H9 (cell line): Measurements from ENCODE around the gene PRMT5. TPM values are rescaled to one million over a fixed set of nuclear protein-coding genes. Genes with fewer than 3 reads are reported as not detected.

Source experiments
- DNase-seq: peaks from one replicate; pipeline ENCODE4 v3.0.0-alpha.2; 2017
- H2AFZ ChIP-seq: one replicate; pipeline ENCODE4 v1.6.1; 2013; ENCODE audit warnings: mild to moderate bottlenecking, low read length, control low read depth, moderate library complexity
- H2AK5ac ChIP-seq: 2 replicates; pipeline ENCODE4 v1.6.1; 2013; ENCODE audit warnings: low read length, control low read depth, mixed read lengths; ENCODE audit not compliant: insufficient read length
- H2BK120ac ChIP-seq: one replicate; pipeline ENCODE4 v1.6.1; 2013; ENCODE audit warnings: low read depth, mild to moderate bottlenecking, low read length, control low read depth, inconsistent platforms; ENCODE audit not compliant: poor library complexity, severe bottlenecking
- H2BK12ac ChIP-seq: 2 replicates; pipeline ENCODE4 v1.6.1; 2013; ENCODE audit warnings: low read length, control low read depth, mixed read lengths, low read depth; ENCODE audit not compliant: insufficient read length
- H2BK15ac ChIP-seq: 2 replicates; pipeline ENCODE4 v1.6.1; 2013; ENCODE audit warnings: low read depth, low read length, control low read depth
- H2BK20ac ChIP-seq: one replicate; pipeline ENCODE4 v1.6.1; 2013; ENCODE audit warnings: low read depth, mild to moderate bottlenecking, low read length, control low read depth, inconsistent platforms; ENCODE audit not compliant: poor library complexity, severe bottlenecking
- H2BK5ac ChIP-seq: 2 replicates; pipeline ENCODE4 v1.6.1; 2013; ENCODE audit warnings: low read length, control low read depth, mixed read lengths; ENCODE audit not compliant: insufficient read length
- H3K14ac ChIP-seq: 2 replicates; pipeline ENCODE4 v1.6.1; 2013; ENCODE audit warnings: low read length, control low read depth; ENCODE audit not compliant: insufficient read depth
- H3K18ac ChIP-seq: 2 replicates; pipeline ENCODE4 v1.6.1; 2013; ENCODE audit warnings: low read depth, mild to moderate bottlenecking, mixed read lengths, low read length, control low read depth; ENCODE audit not compliant: insufficient read length
- H3K23ac ChIP-seq: 2 replicates; pipeline ENCODE4 v1.6.1; 2013; ENCODE audit warnings: low read length, control low read depth, mixed read lengths, low read depth; ENCODE audit not compliant: insufficient read length
- H3K23me2 ChIP-seq: 2 replicates; pipeline ENCODE4 v1.6.1; 2013; ENCODE audit warnings: low read depth, mild to moderate bottlenecking, mixed read lengths, low read length, control low read depth; ENCODE audit not compliant: insufficient read length, poor library complexity, severe bottlenecking
- H3K27ac ChIP-seq: 2 replicates; pipeline ENCODE4 v1.5.1; 2013; ENCODE audit warnings: low read length, control low read depth, mixed read lengths, low read depth; ENCODE audit not compliant: insufficient read length
- H3K27me3 ChIP-seq: 2 replicates; pipeline ENCODE4 v1.6.1; 2013; ENCODE audit warnings: low read length, control low read depth, inconsistent platforms; ENCODE audit not compliant: insufficient read depth
- H3K4ac ChIP-seq: 2 replicates; pipeline ENCODE4 v1.6.1; 2013; ENCODE audit warnings: low read depth, mild to moderate bottlenecking, control low read depth, inconsistent platforms, low read length, moderate library complexity
- H3K4me1 ChIP-seq: 2 replicates; pipeline ENCODE4 v1.6.1; 2013; ENCODE audit warnings: low read length, control low read depth, inconsistent platforms; ENCODE audit not compliant: insufficient read depth
- H3K4me2 ChIP-seq: 2 replicates; pipeline ENCODE4 v1.6.1; 2013; ENCODE audit warnings: low read length, control low read depth, mixed read lengths; ENCODE audit not compliant: insufficient read length, insufficient read depth
- H3K56ac ChIP-seq: 2 replicates; pipeline ENCODE4 v1.6.1; 2013; ENCODE audit warnings: low read depth, mild to moderate bottlenecking, mixed read lengths, low read length, control low read depth; ENCODE audit not compliant: insufficient read length
- H3K79me1 ChIP-seq: 2 replicates; pipeline ENCODE4 v1.6.1; 2013; ENCODE audit warnings: low read depth, mild to moderate bottlenecking, moderate library complexity, low read length, control low read depth, inconsistent platforms; ENCODE audit not compliant: insufficient read depth, poor library complexity, severe bottlenecking
- H3K79me2 ChIP-seq: 2 replicates; pipeline ENCODE4 v1.6.1; 2013; ENCODE audit warnings: low read length, control low read depth, inconsistent platforms; ENCODE audit not compliant: insufficient read depth
- H3K9ac ChIP-seq: 2 replicates; pipeline ENCODE4 v1.6.1; 2013; ENCODE audit warnings: low read length, control low read depth, mixed read lengths; ENCODE audit not compliant: insufficient read length; ENCODE audit errors: extremely low read depth
- H3K9me3 ChIP-seq: one replicate; pipeline ENCODE4 v1.6.1; 2013; ENCODE audit warnings: low read depth, low read length, inconsistent platforms; ENCODE audit not compliant: control insufficient read depth
- H3T11ph ChIP-seq: one replicate; pipeline ENCODE4 v1.6.1; 2013; ENCODE audit warnings: mild to moderate bottlenecking, low read length, control low read depth, inconsistent platforms
- H4K20me1 ChIP-seq: one replicate; pipeline ENCODE4 v1.6.1; 2013; ENCODE audit not compliant: control insufficient read depth, insufficient read length, insufficient read depth
- H4K5ac ChIP-seq: 2 replicates; pipeline ENCODE4 v1.6.1; 2013; ENCODE audit warnings: low read depth, mild to moderate bottlenecking, mixed read lengths, low read length, control low read depth; ENCODE audit not compliant: insufficient read length
- H4K8ac ChIP-seq: replicated peaks from 2 replicates; pipeline ENCODE4 v1.6.1; 2013; ENCODE audit warnings: low read length, control low read depth, mixed read lengths, low read depth; ENCODE audit not compliant: insufficient read length
- H4K91ac ChIP-seq: 2 replicates; pipeline ENCODE4 v1.6.1; 2013; ENCODE audit warnings: low read depth, mild to moderate bottlenecking, moderate library complexity, mixed read lengths, low read length, control low read depth; ENCODE audit not compliant: insufficient read length
- H3K27ac Mint-ChIP-seq, 3 experiments: 2 replicates in 2 of 3; 3 replicates in 1 of 3; pipeline ENCODE4 v1.8.0; 2020 to 2021; ENCODE audit warnings: mixed read lengths in 3 of 3, mild to moderate bottlenecking in 1 of 3, moderate library complexity in 1 of 3
- H3K27me3 Mint-ChIP-seq: 2 replicates; pipeline ENCODE4 v1.8.0; 2021; ENCODE audit warnings: low read depth, mild to moderate bottlenecking, moderate library complexity, mixed read lengths
- H3K36me3 Mint-ChIP-seq, 3 experiments: 2 replicates in 2 of 3; 3 replicates in 1 of 3; pipeline ENCODE4 v1.8.0; 2020 to 2021; ENCODE audit warnings: low read depth in 3 of 3, mixed read lengths in 3 of 3; ENCODE audit not compliant: insufficient read depth in 1 of 3
- H3K4me1 Mint-ChIP-seq, 2 experiments: 2 replicates each; pipeline ENCODE4 v1.8.0; 2020; ENCODE audit warnings: mixed read lengths in 2 of 2
- H3K4me3 Mint-ChIP-seq, 2 experiments: 2 replicates in 1 of 2; 3 replicates in 1 of 2; pipeline ENCODE4 v1.8.0; 2020 to 2021; ENCODE audit warnings: mild to moderate bottlenecking in 2 of 2, mixed read lengths in 2 of 2, moderate library complexity in 1 of 2
- H3K9me3 Mint-ChIP-seq, 2 experiments: 2 replicates in 1 of 2; 3 replicates in 1 of 2; pipeline ENCODE4 v1.8.0; 2020; ENCODE audit warnings: mild to moderate bottlenecking in 2 of 2, mixed read lengths in 2 of 2, moderate library complexity in 1 of 2
- WGBS: extraction: QIAGEN DNeasy Blood & Tissue Kit; methylation state at CpG from one replicate; pipeline ENCODE4 v1.1.7; 2013; ENCODE audit warnings: missing lambda C conversion rate, low lambda C conversion rate, mixed read lengths; ENCODE audit not compliant: insufficient read length; ENCODE audit errors: extremely low coverage; 5-methylcytosine and 5-hydroxymethylcytosine counted together
- total RNA-seq: library from RNA; stranded (reverse); gene quantifications from 2 replicates; pipeline ENCODE4 v1.2.1, GENCODE V29; 2021
- TF ChIP-seq, protein P1 (sequence below): fragments of 200-600 bp; sonication (generic); conservative IDR thresholded peaks from 3 replicates; pipeline ENCODE4 v1.8.0; 2021; ENCODE audit warnings: antibody characterized with exemption, mild to moderate bottlenecking

PRMT5 gene
- total RNA-seq, 1 experiment from 2014 or later = 141 TPM

DNA sequence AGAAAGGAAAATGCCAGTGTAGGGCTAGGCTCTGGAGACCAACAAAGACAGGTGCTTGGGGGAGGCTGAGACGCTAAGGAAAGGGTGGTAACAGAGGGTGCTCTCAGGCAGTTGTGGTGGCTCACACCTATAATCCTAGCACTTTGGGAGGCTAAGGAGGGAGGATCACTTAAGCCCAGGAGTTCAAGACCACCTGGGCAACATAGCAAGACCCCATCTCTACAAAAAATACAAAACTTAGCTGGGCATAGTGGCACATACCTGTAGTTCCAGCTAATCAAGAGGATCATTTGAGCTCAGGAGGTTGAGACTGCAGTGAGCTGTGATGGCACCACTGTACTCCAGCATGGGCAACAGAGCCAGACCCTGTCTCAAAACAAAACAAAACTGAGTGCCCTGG, 33.8 kb downstream of the PRMT5 start:
- Mint-ChIP-seq H3K36me3 (peaks cover 0 to 5% (median 0%) of the 10 kb centered on the region in 3 experiments; a peak in 4 of 7 replicates), H3K27ac (no peak overlapping the region), H3K4me3 (no peak overlapping the region), H3K4me1 (peaks cover 18 to 27% of the 10 kb centered on the region in 2 experiments), H3K27me3 (peaks cover 46% of the 10 kb centered on the region), H3K9me3 (no peaks in the 10 kb centered on the region)
- Histone ChIP-seq H4K20me1 (no peaks in the 10 kb centered on the region), H3K27ac (no peak overlapping the region), H2BK12ac (no peak overlapping the region), H4K8ac (no peak overlapping the region), H2BK5ac (no peak overlapping the region), H3T11ph (no peak overlapping the region), H2BK120ac (no peak overlapping the region), H4K5ac (no peak overlapping the region), H2AK5ac (no peak overlapping the region), H3K79me2 (no peaks in the 10 kb centered on the region), H3K27me3 (peaks cover 9% of the 10 kb centered on the region; the same call in 1 of the 2 replicates), H3K4me1 (no peaks in the 10 kb centered on the region), H3K14ac (no peak overlapping the region), H2BK15ac (no peak overlapping the region), H3K23ac (no peak overlapping the region), H2BK20ac (no peak overlapping the region), H3K9me3 (no peaks in the 10 kb centered on the region), H4K91ac (no peak overlapping the region), H3K23me2 (no peaks in the 10 kb centered on the region), H3K9ac (no peak overlapping the region), H3K56ac (no peak overlapping the region), H2AFZ (no peak overlapping the region), H3K18ac (no peak overlapping the region), H3K79me1 (no peaks in the 10 kb centered on the region), H3K4me2 (no peak overlapping the region), H3K4ac (no peak overlapping the region)
- no CpG with 5 or more reads among the region's 1 CpG for WGBS
- DNase-seq = no peak
- TF ChIP-seq, protein P1, sequence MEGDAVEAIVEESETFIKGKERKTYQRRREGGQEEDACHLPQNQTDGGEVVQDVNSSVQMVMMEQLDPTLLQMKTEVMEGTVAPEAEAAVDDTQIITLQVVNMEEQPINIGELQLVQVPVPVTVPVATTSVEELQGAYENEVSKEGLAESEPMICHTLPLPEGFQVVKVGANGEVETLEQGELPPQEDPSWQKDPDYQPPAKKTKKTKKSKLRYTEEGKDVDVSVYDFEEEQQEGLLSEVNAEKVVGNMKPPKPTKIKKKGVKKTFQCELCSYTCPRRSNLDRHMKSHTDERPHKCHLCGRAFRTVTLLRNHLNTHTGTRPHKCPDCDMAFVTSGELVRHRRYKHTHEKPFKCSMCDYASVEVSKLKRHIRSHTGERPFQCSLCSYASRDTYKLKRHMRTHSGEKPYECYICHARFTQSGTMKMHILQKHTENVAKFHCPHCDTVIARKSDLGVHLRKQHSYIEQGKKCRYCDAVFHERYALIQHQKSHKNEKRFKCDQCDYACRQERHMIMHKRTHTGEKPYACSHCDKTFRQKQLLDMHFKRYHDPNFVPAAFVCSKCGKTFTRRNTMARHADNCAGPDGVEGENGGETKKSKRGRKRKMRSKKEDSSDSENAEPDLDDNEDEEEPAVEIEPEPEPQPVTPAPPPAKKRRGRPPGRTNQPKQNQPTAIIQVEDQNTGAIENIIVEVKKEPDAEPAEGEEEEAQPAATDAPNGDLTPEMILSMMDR = no peak
